ENCODE results near the gene CREB5. TPM values are rescaled to one million over a fixed set of nuclear protein-coding genes. Genes with fewer than 3 reads are reported as not detected.
A peak's percentile ranks its signal among the peaks of the same experiment; 100 is the strongest.

CREB5 gene
- total RNA-seq, 4 donors from 2014 or later, result 6.6 to 18.6 (median 12.6) TPM

DNA sequence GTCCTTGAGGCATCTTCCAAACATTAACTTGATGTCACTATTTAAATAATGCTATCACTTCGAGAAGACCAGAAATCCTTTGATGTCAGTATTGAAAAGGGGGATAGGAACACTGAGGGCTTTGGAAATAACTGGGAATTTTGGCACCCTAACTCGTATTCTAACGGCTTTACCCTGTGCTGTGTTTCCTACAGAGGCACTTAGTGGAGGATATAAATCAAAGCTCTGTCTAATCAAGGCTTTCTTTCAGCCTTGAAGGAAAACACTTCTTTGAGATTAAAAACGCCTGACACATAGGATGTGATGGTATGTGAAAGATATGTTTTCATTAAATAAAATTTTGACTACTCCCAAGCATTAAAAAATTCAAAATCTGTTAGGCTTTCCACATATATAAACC is 62.3 kb downstream of the CREB5 start:
- TF ChIP-seq POLR2AphosphoS5 (IDR thresholded peaks at IDR 0.05), result no peak
- TF ChIP-seq, protein P1, sequence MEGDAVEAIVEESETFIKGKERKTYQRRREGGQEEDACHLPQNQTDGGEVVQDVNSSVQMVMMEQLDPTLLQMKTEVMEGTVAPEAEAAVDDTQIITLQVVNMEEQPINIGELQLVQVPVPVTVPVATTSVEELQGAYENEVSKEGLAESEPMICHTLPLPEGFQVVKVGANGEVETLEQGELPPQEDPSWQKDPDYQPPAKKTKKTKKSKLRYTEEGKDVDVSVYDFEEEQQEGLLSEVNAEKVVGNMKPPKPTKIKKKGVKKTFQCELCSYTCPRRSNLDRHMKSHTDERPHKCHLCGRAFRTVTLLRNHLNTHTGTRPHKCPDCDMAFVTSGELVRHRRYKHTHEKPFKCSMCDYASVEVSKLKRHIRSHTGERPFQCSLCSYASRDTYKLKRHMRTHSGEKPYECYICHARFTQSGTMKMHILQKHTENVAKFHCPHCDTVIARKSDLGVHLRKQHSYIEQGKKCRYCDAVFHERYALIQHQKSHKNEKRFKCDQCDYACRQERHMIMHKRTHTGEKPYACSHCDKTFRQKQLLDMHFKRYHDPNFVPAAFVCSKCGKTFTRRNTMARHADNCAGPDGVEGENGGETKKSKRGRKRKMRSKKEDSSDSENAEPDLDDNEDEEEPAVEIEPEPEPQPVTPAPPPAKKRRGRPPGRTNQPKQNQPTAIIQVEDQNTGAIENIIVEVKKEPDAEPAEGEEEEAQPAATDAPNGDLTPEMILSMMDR (IDR thresholded peaks at IDR 0.05), result no peak
- no peak for TF ChIP-seq POLR2A (IDR thresholded peaks at IDR 0.05; ENCODE audit: low read depth)
- TF ChIP-seq EP300 (IDR thresholded peaks at IDR 0.05), result no peak
- Histone ChIP-seq H3K27ac (replicated peaks in 1 of 4) (peak overlapping the region in 3 of 4 donors; percentile 56 to 70 (median 57)), H3K27me3 (no peaks in the 10 kb centered on the region), H3K4me1 (peaks cover 0 to 24% (median 15%) of the 10 kb centered on the region in 4 donors), H3K36me3 (no peaks in the 10 kb centered on the region), H3K9me3 (no peaks in the 10 kb centered on the region), H3K4me3 (peak overlapping the region in 2 of 4 donors; percentile 5 to 12)
- DNase-seq (ENCODE audit: extremely low spot score), result peak; percentile 24
- intact Hi-C loops (cut with DNase I), result no loop called here
- 39% methylated on average over 4 of the region's 4 CpGs for WGBS

DNA sequence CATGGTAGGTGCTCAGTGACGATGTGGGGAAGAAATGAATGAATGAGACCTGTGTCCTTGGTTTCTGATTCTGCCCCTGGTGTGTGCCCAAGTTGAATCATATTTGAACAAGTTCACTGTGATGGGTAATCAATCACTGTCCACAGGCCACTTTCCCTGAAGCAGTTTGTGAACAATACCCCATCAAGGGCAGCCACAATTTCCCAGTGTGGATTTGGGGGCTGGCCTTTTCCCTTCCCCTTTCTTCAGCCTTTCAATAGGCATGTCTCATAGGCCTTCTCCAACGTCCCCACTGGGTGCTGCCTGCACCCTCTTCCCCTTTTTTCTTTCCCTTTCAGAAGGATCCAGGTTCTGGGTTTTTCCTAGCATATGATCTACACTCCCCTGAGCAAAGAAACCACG is 64.7 kb downstream of the CREB5 start:
- no peak overlapping the region for H3K27ac ChIP-seq (replicated peaks in 1 of 4)
- TF ChIP-seq EP300 (IDR thresholded peaks at IDR 0.05) (no peak), POLR2A (IDR thresholded peaks at IDR 0.05; ENCODE audit: low read depth) (no peak), POLR2AphosphoS5 (IDR thresholded peaks at IDR 0.05) (no peak)
- TF ChIP-seq, protein P1 (IDR thresholded peaks at IDR 0.05), result no peak
- intact Hi-C loops (cut with DNase I), result no loop called here
- 84% methylated on average over 3 of the region's 3 CpGs for whole genome bisulfite sequencing
- H3K9me3 ChIP-seq, result no peaks in the 10 kb centered on the region
- no peak overlapping the region for H3K4me3 ChIP-seq
- H3K27me3 ChIP-seq, result no peaks in the 10 kb centered on the region
- H3K4me1 ChIP-seq, result peaks cover 0 to 24% (median 18%) of the 10 kb centered on the region in 4 donors
- H3K36me3 ChIP-seq, result no peaks in the 10 kb centered on the region
- peak; percentile 79 for DNase-seq (ENCODE audit: extremely low spot score)

DNA sequence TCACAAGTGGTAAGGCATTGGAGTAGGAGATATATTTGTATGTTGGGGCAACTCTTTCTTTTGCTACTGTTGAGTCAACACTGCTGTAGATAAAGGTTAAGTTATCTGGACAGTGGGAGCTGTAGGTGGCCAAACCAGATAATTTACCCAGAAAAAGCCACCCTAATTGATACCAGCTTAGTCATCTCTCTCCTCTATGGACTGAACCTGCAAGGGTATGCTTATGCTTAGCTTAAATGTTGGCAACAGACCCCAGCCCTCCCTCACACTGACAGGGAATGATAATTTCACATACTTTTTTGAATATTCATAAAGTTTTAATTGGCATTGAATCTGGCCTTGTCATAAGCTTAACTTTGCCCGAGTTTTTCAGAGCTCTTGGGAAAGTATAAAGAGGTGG is 66.3 kb downstream of the CREB5 start:
- Histone ChIP-seq H3K9me3 (no peaks in the 10 kb centered on the region), H3K4me3 (no peak overlapping the region), H3K27ac (replicated peaks in 1 of 4) (no peak overlapping the region), H3K36me3 (no peaks in the 10 kb centered on the region), H3K4me1 (peaks cover 0 to 18% (median 12%) of the 10 kb centered on the region in 4 donors), H3K27me3 (no peaks in the 10 kb centered on the region)
- WGBS, result 61% methylated on average over 1 of the region's 1 CpG
- intact Hi-C loops (cut with DNase I), result no loop called here
- DNase-seq (ENCODE audit: extremely low spot score), result no peak
- TF ChIP-seq, protein P1 (IDR thresholded peaks at IDR 0.05), result no peak
- TF ChIP-seq EP300 (IDR thresholded peaks at IDR 0.05), result no peak
- TF ChIP-seq POLR2A (IDR thresholded peaks at IDR 0.05; ENCODE audit: low read depth), result no peak
- no peak for TF ChIP-seq POLR2AphosphoS5 (IDR thresholded peaks at IDR 0.05)

DNA sequence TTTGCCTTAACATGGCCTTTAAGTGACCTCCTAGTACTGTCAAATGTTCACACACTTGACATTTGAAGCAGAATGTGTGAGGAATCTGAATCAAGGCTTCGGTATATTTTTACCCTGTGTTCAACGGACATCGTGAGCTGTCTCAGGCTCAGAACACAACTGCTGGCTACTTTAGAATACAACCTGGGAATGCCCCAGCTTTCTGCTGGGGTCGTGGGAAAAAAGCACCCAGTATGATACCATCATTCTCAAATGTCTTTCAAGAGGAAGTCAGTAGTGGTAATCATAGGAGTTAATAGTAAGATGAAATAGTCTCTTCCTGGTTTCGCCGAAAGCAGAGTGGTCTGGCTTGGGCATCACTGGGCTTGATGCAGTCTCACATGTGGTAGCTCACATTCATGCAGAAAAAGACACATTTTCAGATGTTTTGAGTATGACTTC is 67.2 kb downstream of the CREB5 start:
- DNase-seq (ENCODE audit: extremely low spot score), result no peak
- H3K4me1 ChIP-seq, result peaks cover 0 to 10% (median 7%) of the 10 kb centered on the region in 4 donors
- 94% methylated on average over 6 of the region's 6 CpGs for WGBS
- no peaks in the 10 kb centered on the region for H3K9me3 ChIP-seq
- no peaks in the 10 kb centered on the region for H3K36me3 ChIP-seq
- H3K27me3 ChIP-seq, result no peaks in the 10 kb centered on the region
- no peak overlapping the region for H3K27ac ChIP-seq (replicated peaks in 1 of 4)
- intact Hi-C loops (cut with DNase I), result no loop called here
- no peak overlapping the region for H3K4me3 ChIP-seq
- TF ChIP-seq POLR2AphosphoS5 (IDR thresholded peaks at IDR 0.05), result no peak
- TF ChIP-seq, protein P1 (IDR thresholded peaks at IDR 0.05), result no peak
- TF ChIP-seq POLR2A (IDR thresholded peaks at IDR 0.05; ENCODE audit: low read depth), result no peak
- no peak for TF ChIP-seq EP300 (IDR thresholded peaks at IDR 0.05)

DNA sequence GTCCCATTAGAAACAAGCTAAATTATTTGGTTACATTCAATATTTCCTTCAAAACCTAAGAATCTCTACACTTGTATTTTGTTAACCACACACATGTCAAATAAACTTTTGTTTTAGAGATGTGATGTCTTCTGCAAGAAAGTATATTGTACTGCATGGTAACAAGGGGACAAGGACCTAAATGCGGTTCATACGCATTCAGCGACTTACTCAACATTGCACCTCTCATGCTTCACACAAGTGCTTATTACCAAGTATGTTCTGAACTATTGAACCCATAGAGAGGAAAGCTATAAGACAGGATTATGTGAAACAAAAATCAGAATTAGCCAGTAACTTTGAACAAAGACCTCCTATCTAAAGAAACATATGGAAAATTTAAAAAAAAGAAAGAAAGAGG is 68.3 kb downstream of the CREB5 start:
- H3K4me3 ChIP-seq, result no peak overlapping the region
- H3K36me3 ChIP-seq, result no peaks in the 10 kb centered on the region
- 100% methylated on average over 3 of the region's 3 CpGs for WGBS
- no peak for DNase-seq (ENCODE audit: extremely low spot score)
- H3K27me3 ChIP-seq, result no peaks in the 10 kb centered on the region
- intact Hi-C loops (cut with DNase I), result no loop called here
- H3K27ac ChIP-seq (replicated peaks in 1 of 4), result no peak overlapping the region
- H3K9me3 ChIP-seq, result no peaks in the 10 kb centered on the region
- TF ChIP-seq EP300 (IDR thresholded peaks at IDR 0.05) (no peak), POLR2AphosphoS5 (IDR thresholded peaks at IDR 0.05) (no peak), POLR2A (IDR thresholded peaks at IDR 0.05; ENCODE audit: low read depth) (no peak)
- TF ChIP-seq, protein P1 (IDR thresholded peaks at IDR 0.05), result no peak
- H3K4me1 ChIP-seq, result peaks cover 0 to 6% (median 4%) of the 10 kb centered on the region in 4 donors

All from esophagus muscularis mucosa (tissue), 4 donors.